ENCODE measurements around the gene ZNF678. TPM values are rescaled to one million over a fixed set of nuclear protein-coding genes. Genes with fewer than 3 reads are reported as not detected.

ZNF678 gene
- total and polyA plus RNA-seq, 9 of the 15 experiments (the other 6 are each of a cell fraction or from before 2014, with no cell fraction given) = 3.0 to 16.8 (median 8.0) TPM

GRCh38 chr1:227549892-227550291, 13.5 kb upstream of the ZNF678 start:
- Histone ChIP-seq H3K9ac (ENCODE audit: insufficient read depth in 1 of 2, low read depth in 2 of 2, low read length in 2 of 2) (no peak overlapping the region), H3K27ac (ENCODE audit: extremely low read depth, low read depth, low read length) (no peak overlapping the region), H3K4me1 (replicated peaks in 1 of 2; ENCODE audit: control insufficient read depth in 2 of 2, insufficient read depth in 2 of 2, low read length in 2 of 2) (no peaks in the 10 kb centered on the region), H3K4me3 (no peak overlapping the region), H3K36me3 (ENCODE audit: control insufficient read depth, insufficient read depth, low read length) (no peaks in the 10 kb centered on the region), H2AFZ (ENCODE audit: low read depth, low read length) (no peak overlapping the region), H3K9me3 (replicated peaks; ENCODE audit: control insufficient read depth, insufficient read depth, low read depth, low read length) (peaks cover 3% of the 10 kb centered on the region; the same call in 1 of the 2 replicates), H4K20me1 (replicated peaks; ENCODE audit: control insufficient read depth, insufficient read depth, low read length) (no peaks in the 10 kb centered on the region), H3K9me1 (ENCODE audit: control insufficient read depth, insufficient read depth, low read length) (no peaks in the 10 kb centered on the region), H3K79me2 (ENCODE audit: control insufficient read depth, insufficient read depth, low read length) (no peaks in the 10 kb centered on the region), H3K27me3 (ENCODE audit: control insufficient read depth in 2 of 2, insufficient read depth in 2 of 2, low read length in 2 of 2) (no peaks in the 10 kb centered on the region), H3K4me2 (ENCODE audit: insufficient read depth, low read length) (no peak overlapping the region)
- intact Hi-C loops (cut with micrococcal nuclease) = no loop called here
- in situ Hi-C loops (cut with MboI) = no loop called here
- CTCF ChIA-PET (ENCODE audit: low intra/inter-chr PET ratio) = no interaction called here
- FAIRE-seq = no peak
- DNase-seq (ENCODE audit: extremely low read depth in 1 of 4, low spot score in 3 of 4) = no peak
- no peak for ATAC-seq
- POLR2A ChIA-PET = interaction anchor here (0.6 to 1.4 kb wide), 3 partner anchors 10 to 14 kb away, joined by 3 to 4 read pairs (median 4); no protein-coding TSS in a partner anchor
- 0% methylated on average over 2 of the region's 2 CpGs for WGBS (ENCODE audit: insufficient coverage, low coverage, missing lambda C conversion rate)
- BruUV-seq (replicated peaks) = no TSS peak
- TF ChIP-seq GATAD2A (IDR thresholded peaks at IDR 0.05) (no peak), LEF1 (IDR thresholded peaks at IDR 0.05) (no peak), FOXJ2 (tag; IDR thresholded peaks at IDR 0.05) (no peak), ELF4 (CRISPR knock-in tag; IDR thresholded peaks at IDR 0.05) (no peak), SREBF2 (CRISPR knock-in tag; IDR thresholded peaks at IDR 0.05) (no peak), E2F8 (IDR thresholded peaks at IDR 0.05; ENCODE audit: low read depth, partially characterized antibody) (no peak), RFX1 (IDR thresholded peaks at IDR 0.05) (no peak), SMARCC2 (IDR thresholded peaks at IDR 0.05; ENCODE audit: low read depth) (no peak), HDAC3 (IDR thresholded peaks at IDR 0.05; ENCODE audit: borderline replicate concordance, partially characterized antibody) (no peak), SMARCE1 (IDR thresholded peaks at IDR 0.05) (no peak), FOXJ3 (CRISPR knock-in tag; IDR thresholded peaks at IDR 0.05) (no peak)
- TF ChIP-seq, protein P1, sequence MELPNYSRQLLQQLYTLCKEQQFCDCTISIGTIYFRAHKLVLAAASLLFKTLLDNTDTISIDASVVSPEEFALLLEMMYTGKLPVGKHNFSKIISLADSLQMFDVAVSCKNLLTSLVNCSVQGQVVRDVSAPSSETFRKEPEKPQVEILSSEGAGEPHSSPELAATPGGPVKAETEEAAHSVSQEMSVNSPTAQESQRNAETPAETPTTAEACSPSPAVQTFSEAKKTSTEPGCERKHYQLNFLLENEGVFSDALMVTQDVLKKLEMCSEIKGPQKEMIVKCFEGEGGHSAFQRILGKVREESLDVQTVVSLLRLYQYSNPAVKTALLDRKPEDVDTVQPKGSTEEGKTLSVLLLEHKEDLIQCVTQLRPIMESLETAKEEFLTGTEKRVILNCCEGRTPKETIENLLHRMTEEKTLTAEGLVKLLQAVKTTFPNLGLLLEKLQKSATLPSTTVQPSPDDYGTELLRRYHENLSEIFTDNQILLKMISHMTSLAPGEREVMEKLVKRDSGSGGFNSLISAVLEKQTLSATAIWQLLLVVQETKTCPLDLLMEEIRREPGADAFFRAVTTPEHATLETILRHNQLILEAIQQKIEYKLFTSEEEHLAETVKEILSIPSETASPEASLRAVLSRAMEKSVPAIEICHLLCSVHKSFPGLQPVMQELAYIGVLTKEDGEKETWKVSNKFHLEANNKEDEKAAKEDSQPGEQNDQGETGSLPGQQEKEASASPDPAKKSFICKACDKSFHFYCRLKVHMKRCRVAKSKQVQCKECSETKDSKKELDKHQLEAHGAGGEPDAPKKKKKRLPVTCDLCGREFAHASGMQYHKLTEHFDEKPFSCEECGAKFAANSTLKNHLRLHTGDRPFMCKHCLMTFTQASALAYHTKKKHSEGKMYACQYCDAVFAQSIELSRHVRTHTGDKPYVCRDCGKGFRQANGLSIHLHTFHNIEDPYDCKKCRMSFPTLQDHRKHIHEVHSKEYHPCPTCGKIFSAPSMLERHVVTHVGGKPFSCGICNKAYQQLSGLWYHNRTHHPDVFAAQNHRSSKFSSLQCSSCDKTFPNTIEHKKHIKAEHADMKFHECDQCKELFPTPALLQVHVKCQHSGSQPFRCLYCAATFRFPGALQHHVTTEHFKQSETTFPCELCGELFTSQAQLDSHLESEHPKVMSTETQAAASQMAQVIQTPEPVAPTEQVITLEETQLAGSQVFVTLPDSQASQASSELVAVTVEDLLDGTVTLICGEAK (IDR thresholded peaks at IDR 0.05) = no peak
- TF ChIP-seq, protein P1 (CRISPR knock-in tag; IDR thresholded peaks at IDR 0.05) = no peak

Data from K562 (cell line).